ENCODE measurements around the gene S1PR2. TPM values are rescaled to one million over a fixed set of nuclear protein-coding genes. Genes with fewer than 3 reads are reported as not detected.

Gene S1PR2, protein sequence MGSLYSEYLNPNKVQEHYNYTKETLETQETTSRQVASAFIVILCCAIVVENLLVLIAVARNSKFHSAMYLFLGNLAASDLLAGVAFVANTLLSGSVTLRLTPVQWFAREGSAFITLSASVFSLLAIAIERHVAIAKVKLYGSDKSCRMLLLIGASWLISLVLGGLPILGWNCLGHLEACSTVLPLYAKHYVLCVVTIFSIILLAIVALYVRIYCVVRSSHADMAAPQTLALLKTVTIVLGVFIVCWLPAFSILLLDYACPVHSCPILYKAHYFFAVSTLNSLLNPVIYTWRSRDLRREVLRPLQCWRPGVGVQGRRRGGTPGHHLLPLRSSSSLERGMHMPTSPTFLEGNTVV
- 10 to 100 TPM; 14.1 to 14.3 TPM for total RNA-seq

DNA sequence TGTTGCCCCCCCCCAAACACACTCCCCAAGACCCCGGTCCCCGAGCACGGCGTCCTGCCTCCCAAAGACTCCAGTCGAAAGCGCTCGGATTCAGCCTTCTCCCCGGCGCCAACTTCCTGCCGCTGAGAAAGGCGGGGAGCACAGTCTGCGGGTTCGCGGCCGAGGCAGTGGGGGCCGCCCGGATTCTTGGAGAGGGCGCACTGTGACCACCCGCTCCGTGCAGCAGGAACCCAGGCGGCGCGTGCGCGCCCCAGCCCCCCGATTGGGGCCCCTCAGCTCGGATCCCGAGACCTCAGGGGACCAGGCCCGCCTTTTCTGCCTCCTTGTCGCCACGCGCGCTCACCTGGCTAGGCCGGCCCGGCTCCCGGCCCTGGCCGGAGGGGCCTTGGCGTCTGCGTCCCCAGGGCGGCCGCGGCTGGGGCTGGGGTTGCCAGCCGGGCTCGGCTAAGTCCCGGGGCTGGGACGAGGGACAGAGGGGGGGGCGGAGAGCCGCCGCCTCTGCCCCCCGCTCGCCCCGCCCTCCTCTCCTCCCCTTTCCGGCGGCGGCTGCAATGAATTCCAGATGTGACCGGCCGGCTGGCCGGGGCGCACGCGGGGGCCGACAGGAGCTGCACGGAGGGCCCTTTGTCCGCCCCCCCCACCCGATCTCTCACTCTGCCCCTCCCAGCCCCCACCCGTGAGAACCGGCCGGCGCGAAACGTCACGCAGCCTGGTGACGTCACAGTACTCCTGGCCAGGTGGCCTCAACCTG, at the start of gene S1PR2:
Gene S1PR2, minus strand, starts transcription at position 471 of the 751 bp plus-strand sequence. CDS start 6,426 bp downstream, outside the sequence.
- CTCF ChIA-PET: interaction anchor here (1.0 to 4.0 kb wide), 4 partner anchors 10 to 38 kb away, joined by 3 to 28 read pairs (median 4); no protein-coding TSS in a partner anchor
- POLR2A ChIA-PET: interaction anchor here (0.5 to 1.3 kb wide), 4 partner anchors 37 to 118 kb away, joined by 3 to 5 read pairs (median 4); partner anchors contain the start of gene DNMT1

DNA sequence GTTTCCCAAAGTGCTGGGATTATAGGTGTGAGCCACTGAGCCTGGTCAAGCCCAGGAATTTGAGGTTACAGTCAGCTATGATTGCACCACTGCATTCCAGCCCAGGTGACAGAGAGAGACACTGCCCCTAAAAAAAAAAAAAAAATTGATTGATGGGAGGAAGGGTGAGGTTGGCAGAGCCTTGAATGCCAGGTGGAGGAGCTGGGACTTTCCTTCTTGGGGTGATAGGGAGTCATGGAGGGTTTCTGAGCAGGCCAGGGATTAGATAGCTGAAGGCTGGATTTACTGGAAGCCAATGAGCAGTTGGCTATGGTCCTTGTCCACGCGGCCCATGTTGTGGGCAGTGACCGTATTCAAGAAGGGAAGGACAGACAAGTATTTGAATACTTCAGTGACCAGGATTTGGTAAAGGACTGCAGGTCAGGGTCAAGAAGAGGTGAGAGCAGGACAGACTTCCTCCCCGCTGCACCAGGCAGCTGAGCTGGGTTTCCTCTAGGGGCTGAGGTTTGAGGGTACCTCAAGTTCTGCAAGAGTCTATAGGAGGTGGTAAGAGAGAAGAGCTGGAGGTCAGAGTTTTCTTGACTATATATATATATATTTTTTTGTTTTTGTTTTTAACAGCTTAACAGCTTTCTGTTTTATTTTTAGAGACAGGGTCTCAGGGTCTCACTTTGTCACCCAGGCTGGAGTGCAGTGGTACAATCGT, 48.8 kb upstream of the S1PR2 start:
- POLR2A ChIA-PET: interaction anchor here (0.6 to 2.0 kb wide), 6 partner anchors 9 to 54 kb away, joined by 3 to 12 read pairs (median 4); partner anchors contain the start of genes ICAM1, ICAM5 and RAVER1
- CTCF ChIA-PET: interaction anchor here (0.8 to 2.0 kb wide), 5 partner anchors 9 to 124 kb away, joined by 3 to 12 read pairs (median 4); partner anchors contain the start of genes CDC37 and ICAM1

DNA sequence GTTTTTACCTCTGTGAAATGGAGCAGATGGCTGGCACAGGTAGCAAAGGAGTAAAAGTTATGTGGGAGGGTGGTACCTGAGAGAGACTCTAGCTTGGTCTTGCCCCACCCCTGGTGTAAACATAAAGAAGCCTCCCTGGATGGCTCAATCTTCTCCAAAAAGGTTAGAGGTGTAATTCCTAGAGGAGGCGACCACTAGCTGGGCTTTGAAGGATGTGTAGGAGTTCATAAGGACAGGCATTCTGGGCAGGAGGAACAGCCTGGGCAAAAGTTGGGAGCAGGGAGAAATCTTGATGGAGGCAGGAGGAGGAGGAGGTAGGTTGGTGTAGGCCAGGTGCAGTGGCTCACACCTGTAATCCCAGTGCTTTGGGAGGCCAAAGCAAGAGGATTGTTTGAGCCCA, 47.8 kb upstream of the S1PR2 start:
- ChIA-PET CTCF (interaction anchor here (0.6 to 1.5 kb wide), 3 partner anchors 20 to 420 kb away, joined by 4 to 5 read pairs (median 5); no protein-coding TSS in a partner anchor), POLR2A (interaction anchor here (0.5 to 2.0 kb wide), 4 partner anchors 10 to 1761 kb away, joined by 3 to 12 read pairs (median 6); partner anchors contain the start of gene ICAM5)

DNA sequence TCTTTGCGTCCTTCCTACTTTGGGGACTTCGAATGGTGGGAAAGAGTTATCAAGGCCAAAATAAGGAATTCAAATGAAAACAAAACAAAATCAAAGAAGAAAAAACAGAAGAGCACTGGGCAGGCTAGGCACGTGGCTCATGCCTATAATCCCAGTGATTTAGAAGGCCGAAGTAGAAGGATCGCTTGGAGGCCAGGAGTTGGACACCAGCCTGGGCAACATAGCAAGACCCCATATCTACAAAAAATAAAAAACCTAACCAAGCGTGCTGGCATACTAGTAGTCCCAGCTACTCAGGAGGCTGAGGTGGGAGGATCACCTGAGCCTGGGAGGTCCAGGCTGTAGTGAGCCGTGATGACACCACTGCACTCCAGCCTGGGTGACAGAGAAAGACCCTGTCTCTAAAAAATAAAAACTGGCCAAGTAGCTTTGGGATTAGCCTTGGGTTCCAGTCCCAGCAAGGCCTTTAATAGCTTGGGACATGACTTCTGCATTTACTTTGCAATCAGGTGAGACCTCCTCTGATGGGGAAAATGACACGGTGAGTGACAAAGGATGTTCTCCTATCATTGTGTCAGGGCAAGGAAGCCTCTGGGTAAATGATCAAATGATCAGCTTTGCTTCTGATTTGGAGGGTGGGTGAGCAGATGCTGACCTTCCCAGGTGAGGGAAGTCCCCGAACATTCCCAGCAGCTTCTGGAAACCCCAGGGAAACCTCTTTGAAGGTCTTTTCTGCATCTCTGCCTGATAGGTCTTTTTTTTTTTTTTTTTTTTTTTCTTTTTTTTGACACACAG, 46.9 kb upstream of the S1PR2 start:
- POLR2A ChIA-PET: interaction anchor here (0.7 kb wide), 1 partner anchor 103 kb away, joined by 8 read pairs; the partner anchor contains the start of gene TYK2
- CTCF ChIA-PET: interaction anchor here (1.2 to 1.5 kb wide), 2 partner anchors 19 to 113 kb away, joined by 4 to 5 read pairs; no protein-coding TSS in a partner anchor

DNA sequence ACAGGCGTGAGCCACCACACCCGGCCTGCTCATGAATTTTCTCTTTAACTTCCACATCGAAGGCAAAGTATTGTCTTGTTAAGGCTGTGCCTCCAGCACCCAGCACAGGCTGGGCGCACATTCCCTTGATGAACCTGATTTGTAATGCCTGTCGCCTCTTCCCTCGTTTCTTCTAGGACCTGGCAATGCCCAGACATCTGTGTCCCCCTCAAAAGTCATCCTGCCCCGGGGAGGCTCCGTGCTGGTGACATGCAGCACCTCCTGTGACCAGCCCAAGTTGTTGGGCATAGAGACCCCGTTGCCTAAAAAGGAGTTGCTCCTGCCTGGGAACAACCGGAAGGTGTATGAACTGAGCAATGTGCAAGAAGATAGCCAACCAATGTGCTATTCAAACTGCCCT, 43.5 kb upstream of the S1PR2 start:
- ChIA-PET POLR2A (interaction anchor here (0.7 kb wide), 1 partner anchor 14 kb away, joined by 7 read pairs; no protein-coding TSS in a partner anchor), CTCF (interaction anchor here (0.6 to 1.3 kb wide), 3 partner anchors 15 to 154 kb away, joined by 3 read pairs; partner anchors contain the start of gene ICAM5)

DNA sequence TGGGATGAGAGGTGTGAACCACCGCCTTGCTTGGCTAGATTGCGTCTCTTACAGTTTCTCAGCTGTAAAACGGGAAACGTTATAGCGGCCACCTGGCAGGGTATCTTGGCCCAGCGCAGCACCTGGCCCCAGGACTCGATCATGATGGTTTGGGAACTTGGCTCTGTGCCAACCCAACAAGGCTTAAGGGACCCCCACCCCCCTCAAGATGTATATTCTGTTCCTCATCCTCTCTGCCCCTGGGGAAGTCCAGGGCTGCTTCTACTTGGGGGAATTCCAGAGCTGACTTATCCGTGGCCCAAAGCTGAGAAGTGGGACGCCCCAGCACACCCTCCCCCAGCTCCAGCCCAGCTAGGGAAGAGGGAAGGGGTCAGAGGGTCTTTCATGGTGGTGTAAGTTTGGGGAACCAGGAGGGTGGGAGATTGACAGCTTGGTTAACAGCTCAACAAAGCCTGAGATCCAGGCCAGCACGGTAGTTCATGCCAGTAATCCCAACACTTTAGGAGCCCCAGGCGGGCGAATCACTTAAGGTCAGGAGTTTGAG, 40.5 kb upstream of the S1PR2 start:
- CTCF ChIA-PET: interaction anchor here (1.0 to 10.4 kb wide), 17 partner anchors 9 to 339 kb away, joined by 3 to 145 read pairs (median 4); partner anchors contain the start of genes ICAM4, ICAM5 and TYK2
- POLR2A ChIA-PET: interaction anchor here (0.5 to 3.5 kb wide), 16 partner anchors 11 to 437 kb away, joined by 3 to 45 read pairs (median 5); partner anchors contain the start of genes ICAM4, ICAM5, PPAN and RAVER1

DNA sequence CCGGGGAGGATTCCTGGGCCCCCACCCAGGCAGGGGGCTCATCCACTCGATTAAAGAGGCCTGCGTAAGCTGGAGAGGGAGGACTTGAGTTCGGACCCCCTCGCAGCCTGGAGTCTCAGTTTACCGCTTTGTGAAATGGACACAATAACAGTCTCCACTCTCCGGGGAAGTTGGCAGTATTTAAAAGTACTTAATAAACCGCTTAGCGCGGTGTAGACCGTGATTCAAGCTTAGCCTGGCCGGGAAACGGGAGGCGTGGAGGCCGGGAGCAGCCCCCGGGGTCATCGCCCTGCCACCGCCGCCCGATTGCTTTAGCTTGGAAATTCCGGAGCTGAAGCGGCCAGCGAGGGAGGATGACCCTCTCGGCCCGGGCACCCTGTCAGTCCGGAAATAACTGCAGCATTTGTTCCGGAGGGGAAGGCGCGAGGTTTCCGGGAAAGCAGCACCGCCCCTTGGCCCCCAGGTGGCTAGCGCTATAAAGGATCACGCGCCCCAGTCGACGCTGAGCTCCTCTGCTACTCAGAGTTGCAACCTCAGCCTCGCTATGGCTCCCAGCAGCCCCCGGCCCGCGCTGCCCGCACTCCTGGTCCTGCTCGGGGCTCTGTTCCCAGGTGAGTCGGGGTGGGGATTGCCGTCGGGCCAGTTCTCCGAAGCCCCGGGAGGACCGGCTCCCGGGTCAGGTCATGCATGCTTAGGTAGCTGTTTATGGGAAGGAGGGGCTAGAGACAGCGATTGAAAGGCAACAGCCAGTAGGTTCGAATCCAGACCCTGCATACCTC, 39.7 kb upstream of the S1PR2 start, which contains the start of gene ICAM1:
Gene ICAM1, plus strand, starts transcription at position 505 of the 779 bp plus-strand sequence. Its CDS starts 40 bp downstream, at position 545.
- POLR2A ChIA-PET: interaction anchor here (0.5 to 3.5 kb wide), 21 partner anchors 9 to 271 kb away, joined by 3 to 45 read pairs (median 4); partner anchors contain the start of genes ICAM4, ICAM5, PPAN and RAVER1

DNA sequence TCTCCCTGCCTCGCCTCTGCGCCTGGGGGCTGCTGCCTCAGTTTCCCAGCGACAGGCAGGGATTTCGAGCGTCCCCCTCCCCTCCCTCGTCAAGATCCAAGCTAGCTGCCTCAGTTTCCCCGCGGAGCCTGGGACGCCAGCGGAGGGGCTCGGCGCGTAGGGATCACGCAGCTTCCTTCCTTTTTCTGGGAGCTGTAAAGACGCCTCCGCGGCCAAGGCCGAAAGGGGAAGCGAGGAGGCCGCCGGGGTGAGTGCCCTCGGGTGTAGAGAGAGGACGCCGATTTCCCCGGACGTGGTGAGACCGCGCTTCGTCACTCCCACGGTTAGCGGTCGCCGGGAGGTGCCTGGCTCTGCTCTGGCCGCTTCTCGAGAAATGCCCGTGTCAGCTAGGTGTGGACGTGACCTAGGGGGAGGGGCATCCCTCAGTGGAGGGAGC, 39.1 kb upstream of the S1PR2 start:
- ChIA-PET CTCF (interaction anchor here (0.6 to 10.4 kb wide), 20 partner anchors 10 to 338 kb away, joined by 3 to 145 read pairs (median 6); partner anchors contain the start of genes ICAM4, ICAM5, RAVER1 and TYK2), POLR2A (interaction anchor here (0.6 to 3.5 kb wide), 13 partner anchors 10 to 233 kb away, joined by 3 to 45 read pairs (median 12); partner anchors contain the start of genes ICAM4, ICAM5, RAVER1 and S1PR2)

More for the DNA sequence above, 39.7 kb upstream of the S1PR2 start, which contains the start of gene ICAM1:
- CTCF ChIA-PET: interaction anchor here (0.6 to 10.4 kb wide), 23 partner anchors 9 to 339 kb away, joined by 3 to 145 read pairs (median 4); partner anchors contain the start of genes ICAM4, ICAM5 and TYK2

DNA sequence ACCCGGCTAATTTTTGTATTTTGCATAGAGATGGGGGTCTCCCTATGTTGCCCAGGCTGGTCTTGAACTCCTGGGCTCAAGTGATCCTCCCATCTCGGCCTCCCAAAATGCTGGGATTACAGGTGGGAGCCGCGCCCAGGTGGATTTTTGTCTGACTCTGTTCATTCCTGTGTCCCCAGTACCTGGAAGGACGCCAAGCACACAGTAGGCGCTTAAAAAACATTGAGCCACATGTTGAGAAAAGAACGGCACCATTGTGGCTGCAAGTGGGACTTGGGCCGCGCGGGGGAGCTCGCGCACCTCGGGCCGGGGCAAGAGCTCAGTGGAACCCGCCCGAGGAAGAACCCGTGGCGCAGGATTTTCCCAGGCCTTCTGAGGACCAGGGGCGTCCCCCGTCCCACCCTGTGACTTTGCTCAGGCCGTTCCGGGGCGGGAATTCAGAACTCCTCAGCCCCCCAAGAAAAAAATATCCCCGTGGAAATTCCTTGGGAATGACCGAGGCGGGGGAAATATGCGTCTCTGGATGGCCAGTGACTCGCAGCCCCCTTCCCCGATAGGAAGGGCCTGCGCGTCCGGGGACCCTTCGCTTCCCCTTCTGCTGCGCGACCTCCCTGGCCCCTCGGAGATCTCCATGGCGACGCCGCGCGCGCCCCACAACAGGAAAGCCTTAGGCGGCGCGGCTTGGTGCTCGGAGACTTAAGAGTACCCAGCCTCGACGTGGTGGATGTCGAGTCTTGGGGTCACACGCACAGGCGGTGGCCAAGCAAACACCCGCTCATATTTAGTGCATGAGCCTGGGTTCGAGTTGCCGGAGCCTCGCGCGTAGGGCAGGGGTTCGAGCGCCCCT, 38.4 kb upstream of the S1PR2 start:
- POLR2A ChIA-PET: interaction anchor here (0.5 to 3.5 kb wide), 11 partner anchors 9 to 143 kb away, joined by 3 to 45 read pairs (median 14); partner anchors contain the start of genes ICAM4, ICAM5, RAVER1 and S1PR2
- CTCF ChIA-PET: interaction anchor here (0.6 to 10.4 kb wide), 23 partner anchors 10 to 185 kb away, joined by 3 to 145 read pairs (median 5); partner anchors contain the start of genes ANGPTL6, CDC37, ICAM4 and ICAM5

DNA sequence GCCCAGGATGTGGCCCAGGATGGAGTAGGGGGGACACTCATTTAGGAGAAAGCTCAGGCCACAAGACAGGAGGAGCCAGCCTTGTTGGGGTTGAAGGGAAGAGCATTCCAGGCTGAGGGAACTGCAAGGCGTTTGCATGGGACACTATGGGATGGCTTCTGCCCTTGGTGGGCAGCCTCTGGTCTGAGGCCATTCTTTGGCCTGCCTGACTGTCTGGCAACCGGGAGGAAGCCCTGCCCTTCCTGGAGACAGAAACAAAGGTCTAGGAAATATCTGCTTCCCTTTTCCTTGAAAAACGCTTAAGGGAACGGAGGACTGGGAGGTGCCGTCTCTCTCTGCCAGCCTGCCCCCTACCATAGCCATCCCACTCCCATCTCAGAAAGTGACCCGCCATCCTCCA, 36.9 kb upstream of the S1PR2 start:
- ChIA-PET POLR2A (no interaction called here), CTCF (interaction anchor here (0.6 to 10.4 kb wide), 4 partner anchors 9 to 123 kb away, joined by 3 to 145 read pairs (median 22); partner anchors contain the start of gene TYK2)

DNA sequence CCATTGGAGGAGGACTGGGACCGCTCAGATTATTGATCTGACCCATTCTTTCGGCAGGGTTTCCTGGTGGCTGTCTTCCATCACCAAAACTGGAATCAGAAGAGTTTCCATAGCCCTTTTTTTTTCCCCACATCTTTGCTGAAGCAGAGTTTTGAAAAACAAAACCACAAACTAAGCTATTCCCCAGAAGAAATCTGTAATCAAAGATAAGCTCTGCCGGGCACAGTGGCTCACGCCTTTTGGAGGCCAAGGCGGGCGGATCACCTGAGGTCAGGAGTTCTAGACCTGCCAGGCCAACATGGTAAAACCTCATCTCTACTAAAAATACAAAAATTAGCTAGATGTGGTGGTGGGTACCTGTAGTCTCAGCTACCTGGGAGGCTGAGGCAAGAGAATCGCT, 35.6 kb upstream of the S1PR2 start:
- CTCF ChIA-PET: interaction anchor here (10.4 kb wide), 1 partner anchor 118 kb away, joined by 145 read pairs; the partner anchor contains the start of gene TYK2
- POLR2A ChIA-PET: no interaction called here

DNA sequence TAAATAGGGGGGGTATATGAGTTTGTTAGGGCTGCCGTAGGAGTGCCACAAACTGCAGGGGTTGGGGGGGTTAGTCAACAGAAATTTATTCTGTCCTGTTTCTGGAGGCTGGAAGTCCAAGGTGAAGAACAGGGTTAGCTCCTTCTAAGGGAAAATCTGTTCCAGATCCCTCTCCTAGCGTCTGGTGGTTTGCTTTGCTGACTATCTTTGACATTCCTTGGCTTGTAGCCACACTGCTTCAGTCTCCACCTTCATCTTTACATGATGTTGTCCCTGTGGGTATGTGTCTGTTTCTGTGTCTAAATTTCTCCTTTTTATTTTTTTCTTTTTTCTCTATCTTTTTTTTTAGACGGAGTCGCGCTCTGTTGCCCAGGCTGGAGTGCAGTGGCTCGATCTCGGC, 31.6 kb upstream of the S1PR2 start:
- CTCF ChIA-PET: interaction anchor here (0.7 to 10.4 kb wide), 3 partner anchors 122 to 158 kb away, joined by 3 to 145 read pairs (median 4); partner anchors contain the start of gene TYK2
- POLR2A ChIA-PET: interaction anchor here (0.5 kb wide), 1 partner anchor 126 kb away, joined by 5 read pairs; no protein-coding TSS in a partner anchor

DNA sequence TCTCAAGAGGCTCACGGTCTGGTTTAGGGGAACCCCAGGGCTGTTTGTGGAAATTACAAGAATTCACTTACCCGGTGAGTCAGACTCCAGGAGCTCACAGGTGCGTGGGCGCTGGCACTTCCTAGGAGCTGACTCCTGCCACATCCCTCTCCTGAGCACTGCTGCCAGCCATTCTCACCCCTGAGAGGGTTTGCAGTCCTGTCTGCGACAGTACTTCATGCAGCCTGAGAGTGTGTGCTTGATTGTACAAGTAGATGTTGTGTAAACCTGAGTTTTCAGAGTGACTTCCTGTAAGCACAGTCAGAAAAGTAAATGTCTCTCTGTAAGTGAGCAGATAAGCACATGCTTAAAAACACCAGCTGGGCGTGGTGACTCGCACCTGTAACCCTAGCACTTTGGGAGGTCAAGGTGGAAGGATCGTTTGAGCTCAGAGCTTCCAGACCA, 29.0 kb upstream of the S1PR2 start:
- ChIA-PET POLR2A (interaction anchor here (0.6 to 2.3 kb wide), 5 partner anchors 11 to 204 kb away, joined by 4 to 23 read pairs (median 7); partner anchors contain the start of gene ICAM1), CTCF (interaction anchor here (0.6 to 4.3 kb wide), 20 partner anchors 8 to 157 kb away, joined by 3 to 58 read pairs (median 7); partner anchors contain the start of genes CDC37, FDX2, ICAM1 and TYK2)

Measured in activated CD8-positive, alpha-beta memory T cell treated with anti-CD3 and anti-CD28 coated beads for 36 hours (primary cell).